NCI-H187 (cell line): ENCODE data around the gene CCDC61.

Source experiments
- DNase-seq, 2 experiments: peaks; one replicate each; lab custom pipeline; 2025; lab: John Stamatoyannopoulos, UW

CCDC61 gene, protein sequence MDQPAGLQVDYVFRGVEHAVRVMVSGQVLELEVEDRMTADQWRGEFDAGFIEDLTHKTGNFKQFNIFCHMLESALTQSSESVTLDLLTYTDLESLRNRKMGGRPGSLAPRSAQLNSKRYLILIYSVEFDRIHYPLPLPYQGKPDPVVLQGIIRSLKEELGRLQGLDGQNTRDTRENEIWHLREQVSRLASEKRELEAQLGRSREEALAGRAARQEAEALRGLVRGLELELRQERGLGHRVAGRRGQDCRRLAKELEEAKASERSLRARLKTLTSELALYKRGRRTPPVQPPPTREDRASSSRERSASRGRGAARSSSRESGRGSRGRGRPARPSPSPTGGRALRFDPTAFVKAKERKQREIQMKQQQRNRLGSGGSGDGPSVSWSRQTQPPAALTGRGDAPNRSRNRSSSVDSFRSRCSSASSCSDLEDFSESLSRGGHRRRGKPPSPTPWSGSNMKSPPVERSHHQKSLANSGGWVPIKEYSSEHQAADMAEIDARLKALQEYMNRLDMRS

DNA sequence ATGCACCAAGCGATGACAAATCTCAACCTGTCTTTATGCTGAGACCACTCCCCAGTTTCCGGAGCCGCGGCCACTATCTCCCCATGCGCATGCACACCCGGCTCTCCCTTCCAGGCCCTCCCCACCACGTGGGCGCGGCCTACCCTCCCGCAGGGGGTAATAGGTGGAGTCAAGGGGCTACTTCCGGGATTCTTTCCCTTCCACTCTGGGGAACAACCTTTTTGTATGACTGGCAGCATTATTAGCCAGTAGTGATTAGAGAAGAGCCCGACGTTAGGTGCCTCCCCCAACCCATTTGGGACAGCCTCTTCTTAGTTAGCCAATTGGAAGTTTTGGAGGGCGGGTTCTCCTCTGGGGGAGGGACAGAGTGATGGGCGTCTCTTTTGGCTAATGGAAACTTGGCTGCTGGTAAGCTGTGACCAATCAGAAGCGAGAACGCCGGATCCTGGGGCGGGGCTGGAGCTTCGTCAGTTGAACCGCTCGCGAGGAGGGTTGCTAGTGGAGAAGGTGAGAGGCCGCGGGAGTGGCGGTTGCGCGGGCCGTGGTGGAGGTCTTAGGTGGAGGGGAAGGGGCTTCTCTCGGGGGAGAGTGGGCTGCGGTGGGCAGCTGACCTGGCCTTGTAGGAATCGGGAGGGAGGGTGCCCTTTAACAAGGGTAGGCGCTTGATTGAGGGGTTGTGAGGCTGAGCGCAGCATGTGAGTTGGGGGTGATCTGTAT is at the start of gene CCDC61:
CCDC61 (plus strand) TSS at position 470 of the 717 bp plus-strand sequence. CDS start 7,552 bp downstream, outside the sequence.
- peak; percentile 98 to 99 for DNase-seq

DNA sequence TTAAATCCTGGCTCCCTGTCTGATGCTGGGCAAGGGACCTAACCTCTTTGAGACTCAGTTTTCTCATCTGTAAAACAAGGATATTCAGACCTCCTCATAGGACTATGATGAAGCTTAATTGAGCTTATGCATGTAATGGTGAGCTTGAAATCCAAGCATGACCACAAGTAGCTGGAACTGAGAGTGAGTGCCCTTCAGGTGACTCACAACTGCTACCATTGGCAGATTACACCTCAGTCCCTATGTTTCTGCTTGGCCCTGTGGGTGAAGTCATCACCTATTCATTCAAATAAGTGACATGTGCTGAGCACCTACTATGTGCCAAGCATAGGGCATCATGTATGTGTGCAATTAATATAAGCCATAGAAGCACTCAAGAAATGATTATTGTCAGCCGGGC is 47.3 kb upstream of the CCDC61 start:
- no peak for DNase-seq

DNA sequence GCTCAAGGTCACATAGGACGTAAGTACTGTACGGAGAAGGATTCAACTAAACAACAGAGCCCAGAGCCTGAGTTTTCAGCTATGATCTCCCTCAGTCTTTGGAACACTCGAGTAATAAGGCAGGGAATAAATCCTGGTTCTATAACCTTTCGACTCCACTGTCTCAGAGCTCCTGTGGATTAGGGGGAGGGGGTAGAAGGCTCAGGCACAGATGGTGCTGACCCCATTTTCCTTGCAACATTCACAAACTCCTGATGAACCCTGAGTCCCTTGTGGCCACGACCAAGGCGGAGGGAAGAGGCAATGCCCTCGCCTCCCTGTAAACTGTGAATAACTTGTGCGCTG is 43.0 kb upstream of the CCDC61 start:
- DNase-seq = no peak

DNA sequence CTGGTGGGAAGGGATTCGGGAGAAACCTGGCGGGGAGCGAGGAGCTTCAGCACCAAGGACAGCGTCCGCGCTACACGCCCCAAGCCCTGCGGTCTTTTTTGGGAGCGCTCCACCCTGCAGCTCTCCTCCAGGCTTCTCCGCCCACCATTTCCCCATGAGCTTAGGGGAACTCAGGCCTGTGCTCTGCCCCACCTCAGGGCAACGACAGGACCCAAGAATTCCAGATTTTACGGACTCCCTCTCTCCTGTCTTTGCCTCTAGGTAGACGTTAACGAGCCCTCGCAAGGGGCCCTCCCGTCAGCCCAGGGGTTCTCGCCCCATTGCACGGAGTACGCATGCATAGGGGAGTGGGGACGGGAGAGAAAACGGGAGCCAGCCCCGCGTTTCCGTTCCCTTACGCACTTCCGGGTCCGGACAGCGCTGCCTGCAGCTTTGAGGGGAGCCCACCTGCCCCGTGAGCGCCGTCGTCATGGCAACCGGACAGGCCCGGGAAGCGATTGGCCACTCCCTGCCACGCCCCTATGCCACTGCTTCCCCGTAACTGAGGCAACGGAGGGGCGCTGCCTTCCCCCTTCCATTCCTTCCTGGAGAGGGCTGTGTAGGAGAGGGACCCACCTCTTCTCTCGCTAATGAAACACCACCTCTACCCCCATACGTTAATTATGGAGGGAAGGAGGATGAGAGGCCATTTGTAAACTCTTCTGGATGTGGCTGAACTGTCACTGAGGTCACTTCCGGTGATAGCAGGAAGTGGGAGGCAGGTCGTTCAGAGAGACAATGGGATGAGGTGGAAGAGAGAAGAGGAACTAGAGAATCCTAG is 42.4 kb upstream of the CCDC61 start:
- no peak for DNase-seq

DNA sequence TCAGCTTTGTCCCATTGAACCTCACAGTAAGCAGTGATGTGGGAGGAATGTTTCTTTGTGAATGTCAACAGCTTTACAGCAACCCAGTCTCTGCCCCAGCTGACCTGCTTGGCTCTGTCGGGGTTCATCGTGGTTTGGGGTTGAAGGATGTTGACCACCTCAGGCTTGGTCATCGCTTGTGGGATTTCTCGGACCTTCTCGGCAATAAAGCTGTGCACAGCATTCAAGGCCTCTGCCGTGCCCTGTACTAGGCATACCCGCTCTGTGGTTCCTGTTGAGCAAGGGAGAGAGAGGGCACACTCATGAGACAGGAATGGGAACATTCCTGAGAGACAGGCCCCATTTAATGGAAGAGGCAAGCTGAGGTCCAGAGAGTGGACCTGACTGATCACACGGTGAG is 41.6 kb upstream of the CCDC61 start:
- DNase-seq = no peak

DNA sequence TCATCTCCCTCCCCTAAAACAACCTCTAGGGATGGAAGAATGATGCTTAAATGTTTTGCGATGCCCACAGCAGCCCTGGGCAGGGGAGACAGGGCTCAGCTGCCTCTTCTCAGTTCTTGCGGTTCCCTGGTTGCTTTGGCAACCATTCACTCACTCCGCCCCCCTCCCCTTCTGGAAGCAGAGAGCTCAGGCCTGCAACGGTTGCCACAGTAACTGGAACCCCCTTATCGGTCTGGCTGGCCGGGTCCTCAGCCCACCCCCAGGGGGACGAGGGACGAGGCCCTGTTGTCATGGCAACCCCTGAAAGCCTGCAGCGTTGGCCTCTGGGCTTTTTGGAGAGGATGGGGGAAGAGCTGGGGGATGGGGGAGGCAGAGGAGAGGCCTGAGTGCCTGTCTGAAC is 41.1 kb upstream of the CCDC61 start:
- DNase-seq = no peak

DNA sequence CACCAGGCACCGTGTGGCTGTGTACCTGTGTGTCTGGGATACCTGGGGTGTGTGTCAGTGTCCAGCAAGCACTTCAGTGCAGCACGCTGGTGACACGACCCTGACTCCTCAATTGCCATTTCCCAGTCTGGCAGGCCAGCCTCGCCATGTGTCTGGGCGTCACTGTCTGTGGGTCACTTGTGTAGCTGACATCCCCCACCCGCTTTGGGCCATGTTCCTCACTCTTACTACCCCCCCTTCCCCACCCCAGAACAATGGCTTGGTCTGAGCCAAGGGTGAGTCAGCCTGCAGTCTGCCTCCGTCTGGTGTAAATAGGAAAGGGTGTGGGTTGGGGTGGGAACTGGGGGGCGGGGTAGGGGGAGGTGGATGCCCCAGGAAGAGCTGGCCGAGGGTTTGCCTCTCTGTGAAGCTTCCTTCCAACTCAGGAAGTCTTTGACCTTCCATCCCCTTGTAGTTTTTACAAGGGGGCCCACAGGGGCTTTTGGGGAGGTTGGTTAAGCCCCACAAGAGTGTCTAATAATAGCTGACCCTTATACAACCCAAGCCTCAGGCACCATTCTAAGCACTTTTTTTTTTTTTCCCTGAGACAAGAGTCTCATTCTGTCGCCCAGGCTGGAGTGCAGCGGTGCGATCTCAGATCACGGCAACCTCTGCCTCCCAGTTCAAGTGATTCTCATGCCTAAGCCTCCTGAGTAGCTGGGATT is 39.2 kb upstream of the CCDC61 start:
- no peak for DNase-seq

DNA sequence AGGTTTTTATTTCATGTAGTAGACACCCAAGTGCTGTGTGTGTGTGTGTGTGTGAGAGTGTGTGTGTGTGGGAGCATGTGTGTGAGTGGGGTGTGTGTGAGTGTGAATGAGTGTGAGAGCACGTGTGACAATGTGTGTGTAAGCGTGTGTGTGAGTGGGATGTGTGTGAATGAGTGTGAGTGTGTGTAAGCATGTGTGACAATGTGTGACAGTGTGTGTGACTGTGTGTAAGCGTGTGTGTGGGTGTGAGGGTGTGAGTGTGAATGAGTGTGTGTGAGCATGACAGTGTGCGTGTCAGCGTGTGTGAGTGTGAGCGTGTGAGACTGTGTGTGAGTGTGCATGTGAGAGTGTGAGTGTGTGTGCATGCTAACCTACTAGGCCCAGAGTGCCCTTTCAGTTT is 36.9 kb upstream of the CCDC61 start:
- DNase-seq = no peak

DNA sequence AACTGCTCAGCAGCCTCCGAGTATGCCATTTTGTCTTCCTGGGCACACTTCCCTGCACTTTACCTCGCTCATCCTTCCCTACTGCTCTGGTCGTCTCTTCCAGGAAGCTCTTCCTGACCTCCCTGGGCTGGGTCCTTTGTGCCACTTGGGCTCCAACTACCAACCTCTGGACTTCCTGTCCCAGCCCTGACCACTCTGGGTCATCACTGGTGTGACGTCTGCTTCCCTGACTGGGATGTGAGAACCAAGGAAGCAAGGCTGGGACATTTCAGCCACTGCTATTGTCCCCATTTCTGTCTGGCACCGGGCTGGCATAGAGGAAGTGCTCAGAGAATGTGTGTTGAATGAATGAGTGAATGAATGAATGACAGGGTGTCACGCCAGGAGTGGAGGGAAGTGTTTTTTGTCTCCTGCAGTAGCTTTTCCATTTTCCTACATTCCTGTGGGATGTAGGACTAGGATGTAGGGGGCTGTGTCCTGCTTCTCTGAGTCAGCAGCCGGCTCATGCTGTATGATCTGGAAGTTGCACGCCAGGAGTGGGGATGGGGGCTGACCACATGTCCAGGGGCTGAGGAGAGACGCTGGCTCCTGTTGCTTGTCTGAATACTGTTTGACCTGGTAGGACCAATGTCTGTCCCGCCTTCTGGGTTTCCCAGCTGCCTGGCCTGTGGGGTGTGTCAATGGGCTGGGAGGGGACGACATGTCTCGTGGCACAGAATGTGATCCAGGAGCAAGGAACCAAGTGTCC is 36.3 kb upstream of the CCDC61 start:
- DNase-seq = no peak

DNA sequence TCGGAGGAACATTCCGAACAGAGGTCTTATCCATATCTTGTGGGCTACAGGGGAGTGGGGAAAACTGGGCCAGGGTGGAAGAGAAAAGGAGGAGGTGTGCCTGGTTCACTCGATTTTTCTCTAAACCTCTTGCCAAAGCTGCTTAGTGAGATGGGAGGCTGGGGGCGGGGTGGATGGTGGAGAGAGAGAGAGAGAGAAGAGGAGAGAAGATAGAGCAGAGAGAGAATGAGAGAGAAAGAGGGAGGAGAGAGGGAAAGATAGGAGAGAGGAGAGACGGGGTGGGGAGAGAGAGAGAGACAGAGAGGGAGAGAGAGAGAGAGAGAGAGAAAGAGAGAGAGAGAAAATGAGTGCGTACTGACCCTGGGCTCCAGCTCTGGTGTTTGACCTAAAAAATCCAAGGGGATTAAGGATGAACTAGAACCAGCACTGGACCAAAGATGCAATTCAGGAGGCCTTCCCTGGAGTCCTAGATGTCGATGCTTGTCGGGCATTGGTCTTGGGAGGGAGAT is 35.7 kb upstream of the CCDC61 start:
- no peak for DNase-seq

DNA sequence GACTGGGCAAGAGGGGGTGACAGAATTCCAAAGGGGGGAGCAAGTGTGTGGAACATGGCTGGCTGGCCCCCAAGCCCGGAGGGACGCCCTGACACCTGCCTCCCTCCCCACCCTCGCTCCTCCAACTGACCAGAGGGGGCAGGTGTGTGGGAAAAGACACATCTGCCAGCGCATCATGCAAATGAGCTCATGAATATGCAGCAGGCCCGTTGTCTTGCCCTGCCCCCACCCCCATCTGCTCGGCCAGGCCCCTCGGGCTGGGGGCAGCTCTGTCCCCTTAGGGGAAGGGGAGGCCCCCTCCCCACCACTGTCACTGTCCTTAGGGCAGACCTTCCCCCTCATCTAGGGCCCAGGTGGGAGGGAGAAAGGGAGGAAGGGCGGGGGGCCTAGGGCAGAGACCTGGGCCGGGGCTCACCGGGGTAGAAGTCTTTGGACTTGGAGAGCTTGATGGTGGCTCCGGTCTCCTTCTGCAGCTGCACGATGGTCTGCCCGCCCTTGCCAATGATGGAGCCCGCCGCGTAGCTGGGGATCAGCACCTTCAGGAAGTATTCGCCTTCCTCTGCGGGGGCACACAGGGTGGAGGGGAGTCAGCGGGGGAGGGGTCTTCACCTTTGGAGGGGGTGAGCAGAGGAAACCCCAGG is 34.6 kb upstream of the CCDC61 start:
- DNase-seq = no peak

DNA sequence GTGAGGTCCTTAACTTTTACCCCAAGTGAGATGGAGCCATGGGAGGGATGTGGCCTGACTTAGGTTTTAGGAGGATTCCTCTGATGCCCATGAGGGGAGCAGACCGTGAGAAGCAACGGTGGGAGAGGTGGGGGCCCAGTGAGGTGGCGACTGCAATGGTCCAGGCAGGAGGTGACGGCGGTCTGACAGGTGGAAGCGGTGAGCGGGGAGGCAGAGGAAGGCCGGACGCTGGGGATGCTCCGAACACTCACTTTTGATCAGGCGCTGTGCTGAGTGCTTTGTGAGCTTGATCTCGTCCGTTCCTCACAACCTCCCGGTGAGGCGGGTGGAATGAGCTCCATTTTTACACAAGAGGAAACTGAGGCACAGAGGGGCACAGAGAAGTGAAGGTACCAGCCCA is 33.2 kb upstream of the CCDC61 start:
- no peak for DNase-seq

DNA sequence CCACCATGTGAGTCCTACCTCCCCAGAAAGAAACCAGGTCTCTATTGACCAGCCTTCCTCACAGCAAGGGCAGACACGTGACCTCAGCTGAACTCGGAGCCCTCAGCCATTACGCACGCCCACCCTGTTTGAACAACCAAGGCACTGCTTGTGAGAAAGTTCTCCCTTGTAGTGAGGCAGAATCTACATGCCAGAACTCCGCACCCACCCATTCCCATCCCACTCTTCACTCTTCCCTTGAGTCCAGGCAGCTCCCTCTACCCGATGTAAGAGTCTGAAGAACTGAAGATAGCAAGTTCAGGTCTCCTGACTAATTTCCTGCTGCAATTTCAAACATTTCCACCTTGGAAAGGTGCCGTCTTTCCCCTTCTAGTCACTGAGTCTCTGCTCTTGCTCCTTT is 28.0 kb upstream of the CCDC61 start:
- DNase-seq = no peak

DNA sequence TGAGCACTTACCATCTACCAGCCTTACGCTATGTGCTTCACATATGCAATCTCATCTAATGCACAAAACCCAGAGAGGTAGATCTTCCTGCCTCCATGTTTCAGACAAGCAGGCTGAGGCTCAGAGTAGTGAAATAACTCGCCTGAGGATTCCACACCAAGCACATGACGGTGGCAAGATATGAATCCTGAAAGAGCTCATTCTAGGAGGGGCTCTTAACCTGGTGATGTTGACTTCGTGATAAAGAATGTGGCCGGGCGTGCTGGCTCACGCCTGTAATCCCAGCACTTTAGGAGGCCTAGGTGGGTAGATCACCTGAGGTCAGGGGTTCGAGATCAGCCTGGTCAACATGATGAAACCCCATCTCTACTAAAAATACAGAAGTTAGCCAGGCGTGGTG is 26.6 kb upstream of the CCDC61 start:
- no peak for DNase-seq

DNA sequence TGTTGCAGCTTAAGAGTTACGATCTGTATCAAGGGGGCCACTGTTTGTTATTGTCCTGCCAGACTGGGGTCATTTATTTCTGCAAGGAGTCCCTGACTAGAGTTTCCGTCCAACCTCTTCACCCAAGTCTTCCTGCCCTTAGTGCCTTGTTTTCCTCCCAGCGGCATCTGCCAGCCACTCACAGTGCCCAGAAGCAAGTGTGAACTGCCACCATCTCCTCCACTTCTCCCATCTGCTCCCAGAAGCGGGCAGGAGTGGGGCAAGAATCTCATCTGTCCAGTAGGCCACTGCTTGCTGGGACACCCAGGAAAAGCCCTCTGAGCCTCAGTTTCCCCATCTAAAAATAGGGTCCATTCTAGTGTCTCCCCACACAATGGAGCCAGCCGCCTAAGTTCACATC is 25.6 kb upstream of the CCDC61 start:
- no peak for DNase-seq

DNA sequence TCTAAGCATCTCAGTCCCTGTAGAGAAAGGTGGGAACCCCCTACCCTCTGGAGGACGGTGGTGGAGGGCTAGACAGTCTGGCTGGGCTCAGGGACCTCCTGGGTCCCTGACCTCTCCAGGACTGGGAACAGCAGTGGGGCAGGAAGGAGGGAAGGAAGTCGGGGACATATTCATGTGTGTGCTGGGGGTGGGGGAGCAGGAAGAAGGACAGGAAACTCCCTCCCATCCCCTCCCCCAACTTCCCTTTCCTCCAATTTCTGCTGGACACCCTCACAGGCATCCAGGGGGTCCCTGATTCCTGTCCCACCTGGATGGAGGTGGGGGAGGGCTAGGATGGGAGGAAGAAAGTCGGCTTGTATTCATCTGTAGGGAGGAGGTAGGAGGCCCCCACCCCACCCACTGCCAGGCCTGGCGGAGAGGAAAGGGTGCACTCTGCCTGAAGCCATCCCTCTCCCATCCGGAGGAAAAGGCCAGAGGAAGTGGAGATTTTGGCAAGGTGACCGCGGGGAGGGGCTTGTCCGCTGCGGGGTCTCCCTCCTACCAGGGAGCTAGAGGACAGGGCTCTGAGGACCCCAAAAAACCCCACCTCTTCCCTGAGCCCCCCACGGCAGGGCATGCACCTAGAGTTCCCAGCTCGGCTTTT is 23.9 kb upstream of the CCDC61 start:
- no peak for DNase-seq

DNA sequence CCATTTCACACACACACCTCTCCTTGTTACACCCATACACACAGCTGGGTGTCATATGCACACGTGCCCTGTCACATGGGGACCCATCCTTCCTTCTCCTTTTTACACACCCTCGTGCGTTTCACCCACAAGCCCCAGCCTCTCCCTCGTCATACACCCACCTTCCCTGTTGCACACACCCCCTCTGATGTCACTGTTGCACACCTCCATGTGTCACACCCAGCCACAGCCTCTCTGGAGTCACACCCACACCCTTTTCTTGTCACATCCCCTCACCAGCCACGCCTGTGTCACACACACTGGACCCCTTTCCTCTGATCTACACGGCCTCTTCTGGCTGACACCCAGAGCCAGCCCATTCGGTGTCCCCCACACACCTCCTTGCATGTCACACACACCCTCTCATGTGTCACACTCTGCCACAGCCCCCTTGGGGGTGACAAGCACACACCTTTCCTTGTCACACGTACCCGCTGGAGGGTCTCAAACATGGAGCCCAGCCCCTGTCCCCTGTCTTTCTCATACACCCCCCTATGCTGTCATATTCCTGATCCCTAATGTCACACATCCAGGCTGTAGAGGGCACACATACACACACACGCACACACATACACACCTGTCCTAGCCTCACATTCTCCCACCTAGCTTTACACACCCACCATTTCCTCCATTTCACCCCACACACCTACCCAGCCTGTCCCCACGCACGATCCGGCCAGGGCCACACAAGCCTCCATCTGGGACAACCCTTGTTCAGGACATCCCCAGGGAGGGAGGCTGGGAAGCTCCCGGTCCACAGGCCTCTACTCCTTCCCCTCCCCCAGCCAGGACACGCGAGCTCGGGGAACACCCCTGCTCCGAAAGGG is 23.0 kb upstream of the CCDC61 start:
- DNase-seq = no peak

DNA sequence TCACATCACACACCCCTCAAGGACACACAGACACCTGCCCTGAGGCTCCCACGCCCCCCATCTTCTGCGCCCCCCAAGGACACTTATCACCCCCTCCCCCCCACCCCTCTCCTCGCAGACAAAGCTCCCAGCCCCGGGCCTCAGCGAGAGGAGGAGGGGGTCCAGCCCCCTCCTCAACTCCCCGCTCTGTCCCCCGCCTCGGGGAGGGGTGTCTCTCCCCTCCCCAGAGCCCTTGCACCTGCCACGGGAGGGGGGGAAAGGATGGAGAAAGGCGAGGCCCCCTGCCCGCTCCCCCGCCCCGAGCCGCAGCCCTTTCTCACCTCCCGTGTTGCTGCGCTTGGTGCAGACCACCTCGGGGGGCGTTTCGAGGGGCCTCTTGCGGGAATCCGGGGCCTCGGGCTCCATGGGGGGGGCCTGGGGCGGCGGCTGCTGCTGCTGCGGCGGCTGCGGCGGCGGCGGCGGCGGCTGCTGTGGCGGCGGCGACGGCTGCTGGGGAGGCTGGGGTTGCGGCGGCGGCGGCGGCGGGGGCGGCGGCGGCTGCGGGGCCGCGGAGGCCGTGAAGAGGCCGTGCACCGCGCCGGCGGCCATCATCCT is 22.2 kb upstream of the CCDC61 start:
- DNase-seq = no peak
